Measurements from ENCODE around the gene HOXD8. TPM values are rescaled to one million over a fixed set of nuclear protein-coding genes. Genes with fewer than 3 reads are reported as not detected.

The HOXD8 gene
- total RNA-seq, 1 experiment from 2014 or later: 1.9 TPM

GRCh38 chr2:176136374-176137251, 7.1 kb downstream of the HOXD8 start:
- H3K79me2 ChIP-seq (ENCODE audit: low read length): peaks cover 21% of the 10 kb centered on the region
- peak; percentile 56 for DNase-seq
- no peaks in the 10 kb centered on the region for H3K9me2 ChIP-seq (replicated peaks; ENCODE audit: low read length)
- BruUV-seq (replicated peaks): no TSS peak
- H3K9me3 ChIP-seq (ENCODE audit: low read length): no peaks in the 10 kb centered on the region
- H3K27me3 ChIP-seq (ENCODE audit: low read length): no peaks in the 10 kb centered on the region
- peak overlapping the region; percentile 91 for H3K4me3 ChIP-seq (ENCODE audit: low read length)
- ATAC-seq: peak; percentile 54
- peak overlapping the region; percentile 94 for H3K4me2 ChIP-seq (ENCODE audit: low read length)
- peak overlapping the region; percentile 73 for H3K9ac ChIP-seq (ENCODE audit: low read length)
- TF ChIP-seq EZH2 (IDR thresholded peaks at IDR 0.05; ENCODE audit: low read length, unreplicated experiment): no peak
- no peak for TF ChIP-seq EZH2phosphoT487 (IDR thresholded peaks at IDR 0.05; ENCODE audit: borderline replicate concordance, low read length)
- no peak; the same call in 1 of the 2 replicates for TF ChIP-seq CTCF (conservative IDR thresholded peaks at IDR 0.05; ENCODE audit: low read depth, low read length)
- H3K4me1 ChIP-seq (ENCODE audit: insufficient read depth, low read length): peaks cover 18% of the 10 kb centered on the region
- no peaks in the 10 kb centered on the region for H4K20me1 ChIP-seq (ENCODE audit: low read length)
- no peaks in the 10 kb centered on the region for H3K36me3 ChIP-seq (ENCODE audit: low read depth, low read length)
- POLR2A ChIA-PET (ENCODE audit: unreplicated experiment): interaction anchor here (0.5 to 0.6 kb wide), 3 partner anchors 399 to 650 kb away, joined by 3 to 4 read pairs (median 4); no protein-coding TSS in a partner anchor
- peaks cover 4% of the 10 kb centered on the region for H3F3A ChIP-seq (ENCODE audit: low read length, unreplicated experiment)
- CTCF ChIA-PET: interaction anchor here (0.6 to 1.1 kb wide), 4 partner anchors 418 to 1061 kb away, joined by 3 read pairs; no protein-coding TSS in a partner anchor
- peak overlapping the region; percentile 15 for H3K27ac ChIP-seq (ENCODE audit: low read length)
- intact Hi-C loops (cut with micrococcal nuclease): loop anchor here (2.0 kb wide), 2 partner anchors 132 to 310 kb away; partner anchors contain the start of gene MTX2
- H2AFZ ChIP-seq (ENCODE audit: low read length): peak overlapping the region; percentile 90

- Histone ChIP-seq H3K4me3 (ENCODE audit: low read length) (peak overlapping the region; percentile 91), H3K9ac (ENCODE audit: low read length) (peak overlapping the region; percentile 73), H3K36me3 (ENCODE audit: low read depth, low read length) (no peaks in the 10 kb centered on the region), H3K4me1 (ENCODE audit: insufficient read depth, low read length) (peaks cover 17% of the 10 kb centered on the region), H2AFZ (ENCODE audit: low read length) (peak overlapping the region; percentile 90), H3K27ac (ENCODE audit: low read length) (no peak overlapping the region), H3K79me2 (ENCODE audit: low read length) (peaks cover 21% of the 10 kb centered on the region), H3F3A (ENCODE audit: low read length, unreplicated experiment) (peaks cover 4% of the 10 kb centered on the region), H3K4me2 (ENCODE audit: low read length) (peak overlapping the region; percentile 94), H3K9me3 (ENCODE audit: low read length) (no peaks in the 10 kb centered on the region), H3K27me3 (ENCODE audit: low read length) (no peaks in the 10 kb centered on the region), H4K20me1 (ENCODE audit: low read length) (no peaks in the 10 kb centered on the region), H3K9me2 (replicated peaks; ENCODE audit: low read length) (no peaks in the 10 kb centered on the region)
- ChIA-PET CTCF (interaction anchor here (1.1 kb wide), 1 partner anchor 515 kb away, joined by 3 read pairs; no protein-coding TSS in a partner anchor), POLR2A (ENCODE audit: unreplicated experiment) (interaction anchor here (0.5 kb wide), 1 partner anchor 649 kb away, joined by 4 read pairs; no protein-coding TSS in a partner anchor)
- no peak for TF ChIP-seq EZH2phosphoT487 (IDR thresholded peaks at IDR 0.05; ENCODE audit: borderline replicate concordance, low read length)
- TF ChIP-seq EZH2 (IDR thresholded peaks at IDR 0.05; ENCODE audit: low read length, unreplicated experiment): no peak
- TF ChIP-seq CTCF (conservative IDR thresholded peaks at IDR 0.05; ENCODE audit: low read depth, low read length): no peak
- intact Hi-C loops (cut with micrococcal nuclease): loop anchor here (2.0 kb wide), 2 partner anchors 132 to 310 kb away; partner anchors contain the start of gene MTX2
- DNase-seq: no peak
- no TSS peak for BruUV-seq (replicated peaks)
- ATAC-seq: no peak
Observed at GRCh38 chr2:176137252-176137580, 7.7 kb downstream of the HOXD8 start.
